Measurements from ENCODE around the gene TMEM37.

GRCh38 chr2:119419803-119420508 is 11.7 kb upstream of the TMEM37 start:
- TF ChIP-seq EZH2 (IDR thresholded peaks at IDR 0.05; ENCODE audit: borderline replicate concordance) (no peak), CTCF (IDR thresholded peaks at IDR 0.05; ENCODE audit: poor library complexity) (no peak)
